T-helper 2 cell (primary cell): ENCODE measurements around the gene WDFY2.

Experiments used
- DNase-seq, 5 experiments: peaks; one replicate each; pipeline versions ENCODE4 v3.0.0 to v3.0.0-alpha.2; 2012 to 2022

WDFY2 gene

GRCh38 chr13:51601601-51602565, 17.6 kb downstream of the WDFY2 start:
- no peak for DNase-seq

- DNase-seq, result no peak
These were observed 19.5 kb downstream of the WDFY2 start for GRCh38 chr13:51603716-51604115.

DNA sequence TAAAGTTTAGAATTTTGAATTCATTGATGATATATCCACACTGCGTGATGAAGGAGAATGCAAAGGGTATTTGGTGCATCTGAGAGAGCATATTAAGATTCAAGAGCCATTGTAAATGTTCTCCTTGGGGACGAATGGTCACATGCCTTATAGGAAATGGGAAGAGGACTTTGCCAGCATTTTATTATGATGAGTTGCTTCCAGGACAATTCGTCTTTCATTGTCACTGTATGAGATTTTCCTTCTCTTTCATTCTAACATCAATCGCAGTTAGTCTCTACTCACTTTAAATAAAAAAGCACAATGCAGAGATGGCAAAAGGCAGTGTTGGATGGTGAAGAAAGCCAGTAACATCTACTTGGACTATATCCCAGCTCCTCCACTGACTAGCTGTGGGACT, 21.4 kb downstream of the WDFY2 start:
- DNase-seq, result no peak

DNA sequence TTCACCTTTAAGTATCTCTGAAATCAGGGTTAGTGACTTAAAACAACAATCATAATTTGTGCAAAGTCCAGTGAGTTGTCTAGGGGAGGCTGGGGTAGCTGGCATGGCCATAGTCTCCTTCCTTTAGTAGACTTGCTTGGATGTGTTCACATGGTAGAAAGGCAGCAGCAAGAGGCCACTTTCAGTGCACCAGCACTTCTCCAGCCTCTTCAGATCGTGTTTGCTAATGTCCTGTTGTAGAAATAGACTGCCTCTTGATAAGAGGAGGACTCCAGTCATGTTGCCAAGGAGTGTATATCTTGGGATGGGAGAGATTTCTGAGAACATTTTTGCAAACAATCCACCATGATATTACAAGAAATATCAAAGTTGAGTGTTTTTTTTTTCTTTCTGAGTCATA, 22.9 kb downstream of the WDFY2 start:
- DNase-seq, result no peak

- no peak for DNase-seq
These were observed 24.7 kb downstream of the WDFY2 start for GRCh38 chr13:51608857-51609406.

DNA sequence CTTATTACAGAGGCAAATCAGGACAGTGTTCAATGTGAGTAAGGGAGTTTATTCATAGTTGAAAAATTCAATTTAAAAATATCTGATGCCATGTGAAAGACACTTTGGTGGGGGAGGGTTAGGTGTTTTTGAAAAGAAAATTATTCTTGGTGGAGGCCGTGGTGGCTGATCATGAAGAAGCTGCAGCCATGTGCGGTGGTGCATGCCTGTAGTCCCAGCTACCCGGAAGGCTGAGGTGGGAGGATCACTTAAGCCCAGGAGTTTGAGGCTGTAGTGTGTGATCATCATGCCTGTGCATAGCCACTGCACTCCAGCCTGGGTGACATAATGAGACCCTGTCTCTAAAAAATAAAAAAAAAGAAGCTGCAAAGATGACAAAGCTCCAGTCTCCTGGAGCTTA, 28.6 kb downstream of the WDFY2 start:
- DNase-seq, result no peak

GRCh38 chr13:51613535-51613934, 29.3 kb downstream of the WDFY2 start:
- no peak for DNase-seq

DNA sequence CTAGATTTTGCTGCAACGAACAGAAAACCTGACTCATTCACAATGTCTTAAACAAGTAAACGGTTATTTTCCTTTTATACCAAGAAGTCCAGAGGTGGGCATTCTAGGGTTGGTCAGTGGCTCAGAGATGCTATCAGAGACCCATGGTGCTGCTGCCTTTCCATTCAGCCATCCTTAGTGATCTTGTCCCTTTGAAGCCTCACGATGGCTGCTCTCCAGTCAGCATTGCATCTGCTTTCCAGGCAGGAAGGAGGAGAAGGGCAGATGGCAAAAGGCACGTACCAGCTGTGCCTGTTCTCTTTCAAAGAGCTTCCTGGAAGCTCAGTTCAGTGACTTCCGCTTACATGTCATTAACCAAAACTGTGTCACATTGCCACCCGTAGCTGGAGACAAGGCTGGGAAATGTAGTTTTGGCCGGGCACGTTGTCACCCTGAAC, 30.1 kb downstream of the WDFY2 start:
- DNase-seq, result peak in 3 of 5 experiments; percentile 11 to 84 (median 30)

DNA sequence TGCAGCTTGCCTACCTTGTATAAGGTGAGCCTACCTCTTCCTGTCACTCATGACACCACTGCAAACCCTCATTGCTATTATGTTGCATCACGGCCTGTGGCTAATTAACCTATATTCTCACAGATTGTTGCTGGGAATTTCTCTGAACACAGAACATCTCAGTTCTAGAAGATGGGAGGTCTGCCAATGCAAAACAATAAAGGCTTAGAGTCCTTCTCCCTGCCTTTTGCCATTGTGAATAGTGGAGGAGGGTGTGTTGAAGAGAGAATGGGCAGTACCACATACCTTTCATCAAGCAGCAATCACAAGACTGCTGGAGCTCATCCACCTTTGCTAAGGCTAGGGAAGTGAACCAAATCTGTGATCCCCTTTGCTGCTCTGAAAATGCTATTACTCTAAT, 34.4 kb downstream of the WDFY2 start:
- DNase-seq, result no peak

DNA sequence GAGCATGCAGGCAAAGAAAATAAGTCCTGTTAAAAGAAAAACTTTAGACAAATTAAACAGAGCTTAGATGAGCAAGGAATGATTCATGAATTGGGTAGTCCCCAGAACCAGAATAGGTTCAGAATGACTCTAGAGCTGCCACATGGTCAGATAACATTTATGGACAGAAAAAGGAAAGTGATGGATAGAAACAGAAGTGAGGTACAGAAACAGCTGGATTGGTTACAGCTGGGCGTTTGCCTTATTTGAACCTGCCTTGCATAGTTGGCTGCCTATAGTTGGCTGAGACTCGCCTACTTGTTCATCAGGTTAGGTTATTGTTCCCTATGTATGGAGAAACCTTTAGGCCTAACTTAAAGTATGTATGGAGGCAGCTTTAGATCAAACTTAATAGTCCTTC, 35.4 kb downstream of the WDFY2 start:
- no peak for DNase-seq

DNA sequence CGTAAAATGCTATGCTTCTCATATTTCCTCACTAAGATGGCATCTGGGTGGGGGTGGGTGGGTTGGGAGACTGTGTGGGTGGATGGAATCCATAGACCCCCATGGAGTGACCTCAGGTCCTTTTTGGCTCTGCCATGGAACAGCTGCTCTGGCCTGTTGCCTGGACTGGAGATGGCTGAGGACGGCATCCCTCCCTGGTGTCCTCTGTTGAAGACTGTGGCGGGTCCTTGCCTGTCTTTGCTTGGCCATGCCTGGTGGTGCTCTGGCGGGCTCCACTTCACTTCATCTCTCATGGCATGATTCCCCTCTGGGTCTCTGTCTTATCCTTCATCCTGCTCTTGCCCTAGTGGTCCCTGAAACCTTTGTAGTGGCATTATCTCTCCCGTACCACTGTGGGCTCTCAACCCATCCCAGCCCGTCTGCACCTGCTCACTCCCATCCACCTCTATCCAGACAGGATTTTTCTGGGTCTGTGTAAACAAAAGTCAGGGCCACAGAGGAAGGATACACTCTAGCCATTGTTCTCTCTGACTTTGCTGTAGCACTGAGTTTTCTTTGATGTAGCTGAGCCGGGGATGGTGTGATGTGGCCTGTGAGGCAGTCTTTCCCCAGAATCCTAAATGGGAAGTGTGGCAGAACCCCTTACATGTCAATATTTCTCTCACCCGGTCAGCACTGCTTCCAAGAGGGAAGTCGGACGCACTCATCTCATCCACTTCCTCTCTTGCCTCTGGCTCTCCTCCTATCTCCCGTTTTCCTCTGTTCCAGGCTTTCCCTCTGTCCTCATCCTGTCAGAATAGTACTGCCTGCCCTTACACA, 36.1 kb downstream of the WDFY2 start:
- no peak for DNase-seq

DNA sequence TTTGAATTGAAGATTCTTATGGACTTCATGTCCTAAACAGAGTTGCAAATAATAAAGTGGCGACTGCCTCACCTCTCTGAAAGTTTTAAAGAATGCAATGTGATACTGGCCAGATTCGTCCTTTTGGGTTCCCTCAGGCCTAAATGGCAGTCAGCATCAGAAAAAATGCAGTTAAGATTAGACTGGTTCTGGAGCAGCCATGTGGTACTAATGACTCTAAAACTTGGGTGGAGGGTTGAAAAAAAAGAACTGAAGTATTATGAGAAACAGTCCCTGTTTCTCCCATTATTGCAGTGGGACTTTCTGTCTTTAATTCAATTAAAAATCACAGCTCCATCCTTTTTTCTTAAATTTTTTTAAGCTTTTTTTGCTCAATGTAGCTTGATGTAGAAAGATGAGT, 37.3 kb downstream of the WDFY2 start:
- DNase-seq, result no peak

DNA sequence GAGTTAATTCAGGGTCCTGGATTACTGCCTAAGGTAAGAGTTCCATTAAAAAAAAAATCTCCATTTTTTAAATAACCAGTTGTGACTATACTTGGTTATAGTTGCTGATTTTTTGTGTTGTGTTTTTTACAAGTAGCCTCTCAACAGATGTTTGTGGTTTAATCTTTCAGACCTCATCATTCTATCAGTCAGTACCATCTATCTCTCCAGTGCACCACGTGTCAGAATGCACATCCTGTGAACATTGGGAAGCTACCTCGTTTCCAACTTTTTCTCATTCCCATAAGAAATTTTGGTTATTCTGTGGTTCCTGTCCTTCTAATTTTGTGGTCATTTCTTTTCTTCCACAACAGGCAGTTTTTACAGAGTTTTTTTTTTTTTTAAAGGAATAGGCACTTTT, 39.2 kb downstream of the WDFY2 start:
- peak in 1 of 5 experiments; percentile 31 for DNase-seq

DNA sequence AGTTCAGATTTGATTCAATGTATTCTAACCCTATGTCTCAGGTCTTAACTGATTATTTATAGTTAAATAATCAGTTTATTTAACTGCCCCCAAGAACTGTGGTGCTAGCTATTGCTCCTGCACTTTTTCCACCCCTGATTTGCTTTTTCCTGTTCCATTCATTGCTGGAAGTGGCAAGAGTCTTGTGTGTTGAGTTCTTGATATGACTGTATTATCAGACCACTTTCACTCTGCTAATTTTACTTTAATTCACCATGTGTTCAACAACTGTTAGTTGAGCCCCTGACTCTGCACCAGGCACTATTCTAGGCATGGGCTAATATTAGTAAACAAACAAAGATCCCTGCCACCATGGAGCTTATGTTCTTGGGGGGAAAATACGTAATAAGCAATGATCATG, 39.9 kb downstream of the WDFY2 start:
- DNase-seq, result peak in 1 of 5 experiments; percentile 23

GRCh38 chr13:51624695-51625345, 40.6 kb downstream of the WDFY2 start:
- no peak for DNase-seq

- no peak for DNase-seq
These were observed 41.5 kb downstream of the WDFY2 start for GRCh38 chr13:51625555-51626345.

- DNase-seq, result no peak
These were observed 42.5 kb downstream of the WDFY2 start for GRCh38 chr13:51626749-51627148.

GRCh38 chr13:51628059-51628852, 44.0 kb downstream of the WDFY2 start:
- no peak for DNase-seq

DNA sequence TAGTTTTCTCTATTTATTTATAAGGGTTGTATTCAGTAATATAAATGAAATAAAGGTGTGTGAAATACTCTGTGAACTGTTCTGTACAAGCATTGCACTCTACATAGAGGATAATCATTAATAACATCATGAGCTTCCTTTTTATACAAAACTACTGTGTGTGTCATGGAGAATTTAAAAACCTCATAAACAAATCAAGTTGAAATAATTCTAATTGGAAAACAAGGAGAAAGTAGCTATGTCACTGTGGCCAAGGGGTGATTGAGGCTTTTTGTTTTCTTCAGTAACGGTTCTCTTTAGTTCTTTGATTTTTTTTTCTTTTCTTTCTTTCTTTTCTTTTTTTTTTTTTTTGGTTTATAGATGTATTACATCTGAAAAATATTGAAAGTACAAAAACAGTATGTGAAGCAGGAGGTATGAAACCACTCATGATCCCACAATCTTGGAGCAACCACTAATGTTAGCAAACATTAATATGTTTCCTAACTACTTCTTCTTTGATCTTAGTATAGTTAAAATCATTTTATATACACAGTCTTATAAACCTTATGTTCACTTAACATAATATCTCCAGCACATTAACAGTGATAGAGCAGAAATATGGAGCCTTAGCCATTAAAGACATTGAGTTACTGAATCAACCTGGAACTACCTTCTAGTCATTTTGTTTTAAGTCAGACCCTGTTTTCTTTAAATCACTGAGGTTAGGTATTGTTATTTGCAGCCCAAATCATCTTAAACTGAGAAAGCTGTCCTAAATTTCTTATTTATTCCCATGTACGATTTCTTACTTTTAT, 45.4 kb downstream of the WDFY2 start:
- DNase-seq, result no peak

DNA sequence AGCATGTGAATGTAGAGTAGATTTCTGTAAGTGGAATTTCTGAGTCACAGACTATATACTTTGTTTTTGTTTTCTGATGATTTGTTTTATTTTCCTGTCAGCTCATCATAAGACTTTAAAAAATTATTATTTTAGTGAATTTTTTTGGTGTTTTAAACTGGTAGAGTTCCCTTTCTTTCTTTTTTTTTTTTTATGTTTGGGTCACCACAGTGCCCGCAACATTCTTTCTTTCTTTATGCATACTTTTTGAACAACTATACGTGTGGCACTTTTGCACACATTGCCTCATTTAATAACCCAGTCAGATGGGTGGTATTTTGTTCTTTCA, 46.0 kb downstream of the WDFY2 start:
- DNase-seq, result no peak
